Measurements from ENCODE around the gene ZNF785. TPM values are rescaled to one million over a fixed set of nuclear protein-coding genes. Genes with fewer than 3 reads are reported as not detected.

Gene ZNF785
- total RNA-seq, 1 experiment from 2014 or later: 18.8 TPM

- Histone ChIP-seq H3K79me1 (ENCODE audit: insufficient read depth, low read depth, low read length, poor library complexity, severe bottlenecking) (no peaks in the 10 kb centered on the region), H3K23me2 (ENCODE audit: insufficient read length, low read depth, low read length, poor library complexity, severe bottlenecking) (no peaks in the 10 kb centered on the region), H2BK20ac (ENCODE audit: low read depth, low read length, poor library complexity, severe bottlenecking) (no peak overlapping the region), H4K5ac (ENCODE audit: insufficient read length, low read depth, low read length) (no peak overlapping the region), H4K91ac (ENCODE audit: insufficient read length, low read depth, low read length) (no peak overlapping the region), H3K79me2 (ENCODE audit: insufficient read depth, low read length) (no peaks in the 10 kb centered on the region), H3T11ph (ENCODE audit: low read length) (no peak overlapping the region), H3K14ac (ENCODE audit: insufficient read depth, low read length) (no peak overlapping the region), H3K4ac (ENCODE audit: low read depth, low read length) (no peak overlapping the region), H4K20me1 (ENCODE audit: control insufficient read depth, insufficient read depth, insufficient read length) (no peaks in the 10 kb centered on the region), H2AK5ac (ENCODE audit: insufficient read length, low read length) (no peak overlapping the region), H3K56ac (ENCODE audit: insufficient read length, low read depth, low read length) (no peak overlapping the region), H4K8ac (replicated peaks; ENCODE audit: insufficient read length, low read depth, low read length) (no peak overlapping the region), H2BK15ac (ENCODE audit: low read depth, low read length) (no peak overlapping the region), H3K27me3 (ENCODE audit: insufficient read depth, low read length) (no peaks in the 10 kb centered on the region), H2BK120ac (ENCODE audit: low read depth, low read length, poor library complexity, severe bottlenecking) (no peak overlapping the region), H3K4me2 (ENCODE audit: insufficient read depth, insufficient read length, low read length) (no peak overlapping the region), H3K4me1 (ENCODE audit: insufficient read depth, low read length) (no peaks in the 10 kb centered on the region), H3K18ac (ENCODE audit: insufficient read length, low read depth, low read length) (no peak overlapping the region), H3K9ac (ENCODE audit: extremely low read depth, insufficient read length, low read length) (no peak overlapping the region), H2AFZ (ENCODE audit: low read length) (no peak overlapping the region), H2BK12ac (ENCODE audit: insufficient read length, low read depth, low read length) (no peak overlapping the region), H3K27ac (ENCODE audit: insufficient read length, low read depth, low read length) (no peak overlapping the region), H3K23ac (ENCODE audit: insufficient read length, low read depth, low read length) (no peak overlapping the region), H2BK5ac (ENCODE audit: insufficient read length, low read length) (no peak overlapping the region), H3K9me3 (ENCODE audit: control insufficient read depth, low read depth, low read length) (no peaks in the 10 kb centered on the region)
- no peaks in the 10 kb centered on the region for H3K27me3 Mint-ChIP-seq (ENCODE audit: low read depth)
- no peak overlapping the region for H3K4me3 Mint-ChIP-seq
- no CpG with 5 or more reads among the region's 2 CpGs for WGBS (ENCODE audit: extremely low coverage, insufficient read length, low lambda C conversion rate)
- H3K4me1 Mint-ChIP-seq: no peaks in the 10 kb centered on the region
- H3K36me3 Mint-ChIP-seq (ENCODE audit: insufficient read depth in 1 of 3, low read depth in 3 of 3): peaks cover 10 to 30% (median 27%) of the 10 kb centered on the region in 3 experiments
- 0 out of 7 replicates have a peak overlapping the region, but pooled peaks of 1 of the 3 experiments have one; percentile 7 for H3K27ac Mint-ChIP-seq
- TF ChIP-seq CTCF (conservative IDR thresholded peaks at IDR 0.05): no peak
- H3K9me3 Mint-ChIP-seq: peaks cover 0 to 6% of the 10 kb centered on the region in 2 experiments; a peak in 2 of 5 replicates
- DNase-seq: no peak
These were observed 15.4 kb upstream of the ZNF785 start for GRCh38 chr16:30600929-30601328.
